GM12878 (cell line): ENCODE results near the gene IMMP2L. TPM values are rescaled to one million over a fixed set of nuclear protein-coding genes. Genes with fewer than 3 reads are reported as not detected.
A peak's percentile ranks its signal among the peaks of the same experiment; 100 is the strongest.

Source experiments
- BCL11A ChIP-seq: IDR thresholded peaks from 2 replicates; pipeline ENCODE4 v1.6.1; 2011; ENCODE audit warnings: low read depth, low read length
- BHLHE40 ChIP-seq, 2 experiments: fragments of 450-650 bp in 1 of 2; IDR thresholded peaks; 2 replicates each; pipeline ENCODE4 v1.6.1; 2011 to 2017; ENCODE audit warnings: low read depth in 2 of 2, borderline replicate concordance in 1 of 2, improper control_type of control experiment in 1 of 2, low read length in 1 of 2, mild to moderate bottlenecking in 1 of 2
- BMI1 ChIP-seq: fragments of 450-650 bp; IDR thresholded peaks from 2 replicates; pipeline ENCODE4 v1.6.1; 2016; ENCODE audit warnings: mild to moderate bottlenecking, moderate library complexity, borderline replicate concordance
- ETV6 ChIP-seq, 2 experiments: fragments of 450-650 bp in 1 of 2; IDR thresholded peaks in 1 of 2; conservative IDR thresholded peaks in 1 of 2; 2 replicates each; pipeline ENCODE4 v1.6.1; 2014; ENCODE audit warnings: antibody characterized with exemption in 1 of 2, borderline replicate concordance in 1 of 2, low read depth in 1 of 2, mild to moderate bottlenecking in 1 of 2, moderate library complexity in 1 of 2
- GABPA ChIP-seq: IDR thresholded peaks from 2 replicates; pipeline ENCODE4 v1.6.1; 2014; ENCODE audit warnings: antibody characterized with exemption, low read depth, mild to moderate bottlenecking, inconsistent platforms
- GATAD2B ChIP-seq: fragments of 450-650 bp; conservative IDR thresholded peaks from 2 replicates; pipeline ENCODE4 v1.6.1; 2017; ENCODE audit warnings: low read depth, mild to moderate bottlenecking, moderate library complexity
- HCFC1 ChIP-seq: fragments of 150-350 bp; IDR thresholded peaks from 2 replicates; pipeline ENCODE4 v1.6.1; 2014; ENCODE audit warnings: low read length
- HDGF ChIP-seq: fragments of 450-650 bp; IDR thresholded peaks from 2 replicates; pipeline ENCODE4 v1.6.1; 2016; ENCODE audit warnings: antibody characterized with exemption
- IKZF1 ChIP-seq: fragments of 450-650 bp; conservative IDR thresholded peaks from 2 replicates; pipeline ENCODE4 v1.6.1; 2017; ENCODE audit warnings: antibody characterized with exemption, mild to moderate bottlenecking
- IRF4 ChIP-seq: IDR thresholded peaks from 2 replicates; pipeline ENCODE4 v1.6.1; 2011; ENCODE audit warnings: low read depth, low read length
- JUNB ChIP-seq: IDR thresholded peaks from 2 replicates; pipeline ENCODE4 v1.6.1; 2016; ENCODE audit warnings: antibody characterized with exemption, mild to moderate bottlenecking
- KLF5 ChIP-seq: fragments of 450-650 bp; IDR thresholded peaks from 2 replicates; pipeline ENCODE4 v1.6.1; 2014; ENCODE audit warnings: mild to moderate bottlenecking; ENCODE audit not compliant: partially characterized antibody
- MTA3 ChIP-seq: IDR thresholded peaks from 2 replicates; pipeline ENCODE4 v1.6.1; 2012; ENCODE audit warnings: low read length, inconsistent platforms, borderline replicate concordance
- NFIC ChIP-seq: IDR thresholded peaks from 2 replicates; pipeline ENCODE4 v1.6.1; 2012; ENCODE audit warnings: low read depth, mild to moderate bottlenecking, inconsistent platforms, low read length, moderate library complexity
- PAX5 ChIP-seq: IDR thresholded peaks from 2 replicates; pipeline ENCODE4 v1.6.1; 2011; ENCODE audit warnings: low read depth, low read length, borderline replicate concordance
- PML ChIP-seq: IDR thresholded peaks from 2 replicates; pipeline ENCODE4 v1.6.1; 2012; ENCODE audit warnings: low read length, inconsistent platforms
- POU2F2 ChIP-seq: IDR thresholded peaks from 3 replicates; pipeline ENCODE4 v1.6.1; 2011; ENCODE audit warnings: low read depth, mild to moderate bottlenecking, low read length, borderline replicate concordance
- RCOR1 ChIP-seq: conservative IDR thresholded peaks from 2 replicates; pipeline ENCODE4 v1.6.1; 2012; ENCODE audit warnings: low read depth, low read length, improper control_type of control experiment
- RUNX3 ChIP-seq: IDR thresholded peaks from 2 replicates; pipeline ENCODE4 v1.6.1; 2012; ENCODE audit warnings: low read length, inconsistent platforms
- SUZ12 ChIP-seq: fragments of 200-600 bp; sonication (generic); IDR thresholded peaks from one replicate; pipeline ENCODE4 v1.6.1; 2018; ENCODE audit warnings: antibody characterized with exemption, mild to moderate bottlenecking; ENCODE audit not compliant: unreplicated experiment
- TCF3 ChIP-seq: IDR thresholded peaks from 2 replicates; pipeline ENCODE4 v1.6.1; 2012; ENCODE audit warnings: low read depth, mild to moderate bottlenecking, low read length, borderline replicate concordance; ENCODE audit not compliant: insufficient read depth
- YY1 ChIP-seq: IDR thresholded peaks from 2 replicates; pipeline ENCODE4 v1.6.1; 2011; ENCODE audit warnings: low read depth, mild to moderate bottlenecking, low read length
- ZBED1 ChIP-seq: IDR thresholded peaks from 2 replicates; pipeline ENCODE4 v1.6.1; 2016; ENCODE audit warnings: borderline replicate concordance
- polyA plus RNA-seq, 11 experiments: library from polyadenylated mRNA; depleted of rRNA in 4 of 11; unstranded in 6 of 11; stranded (reverse) in 5 of 11; fragments of >200 nt; fragmentation: Nextera tagmentation in 4 of 11; fragmentation: Illumina TruSeq in 1 of 11; extraction: Ambion mirVana in 4 of 11; extraction: Trizol in 1 of 11; gene quantifications; 1 replicate in 1 of 11; 2 replicates in 10 of 11; pipeline versions ENCODE4 v1.2.1 to v1.2.3, GENCODE V29; 2011 to 2016; ENCODE audit warnings: inconsistent platforms in 2 of 11, missing spikeins in 2 of 11, low read depth in 1 of 11
- total RNA-seq, 4 experiments: library from RNA; depleted of rRNA in 3 of 4; stranded (reverse); fragments of >200 nt in 3 of 4; fragmentation: Illumina TruSeq in 1 of 4; extraction: Trizol in 1 of 4; gene quantifications; 2 replicates each; pipeline versions ENCODE4 v1.2.1 to v1.2.3, GENCODE V29; 2013 to 2021
- TF ChIP-seq, protein P1 (sequence below): fragments of 450-650 bp; IDR thresholded peaks from 2 replicates; pipeline ENCODE4 v1.6.1; 2017; ENCODE audit warnings: mild to moderate bottlenecking
- TF ChIP-seq, protein P2 (sequence below): fragments of 150-350 bp; IDR thresholded peaks from 2 replicates; pipeline ENCODE4 v1.6.1; 2016; ENCODE audit warnings: low read depth, low read length

The IMMP2L gene
- total and polyA plus RNA-seq, 10 of the 15 experiments (the other 5 are each of a cell fraction or from before 2014, with no cell fraction given): 12.6 to 46.3 (median 19.6) TPM

DNA sequence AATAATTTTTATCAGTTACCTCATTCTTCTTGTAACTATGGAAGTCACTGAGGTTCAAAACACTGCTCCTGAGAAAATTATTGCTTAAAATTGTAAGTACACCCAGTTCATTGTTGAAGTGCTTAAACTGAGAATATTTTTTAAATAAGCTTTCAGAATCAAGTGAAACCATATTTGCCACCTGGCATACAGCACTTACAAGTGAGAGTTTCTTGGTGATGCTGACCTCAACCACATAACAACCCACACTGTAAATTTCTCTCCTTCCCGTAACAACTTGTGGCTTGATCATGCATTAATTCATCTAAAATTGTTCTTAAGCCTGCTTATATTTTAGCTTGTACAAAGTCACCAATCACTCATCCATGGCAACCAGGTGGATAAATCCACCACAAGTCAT lies 34.0 kb downstream of the IMMP2L start (continued):
- TF ChIP-seq TCF3 (peak; percentile 81), MTA3 (peak; percentile 79; the same call in 1 of the 2 replicates), YY1 (no peak), PML (peak; percentile 74), JUNB (peak; percentile 9; the same call in 1 of the 2 replicates), NFIC (peak; percentile 82), ZBED1 (peak; percentile 90), GABPA (no peak), PAX5 (peak; percentile 78; the same call in 1 of the 2 replicates), BCL11A (peak; percentile 54; the same call in 1 of the 2 replicates), KLF5 (no peak), BHLHE40 (IDR thresholded peaks at IDR 0.05; ENCODE audit: borderline replicate concordance in 1 of 2, low read depth in 2 of 2, low read length in 1 of 2) (peak; percentile 52 to 57; a peak in 3 of 4 replicates), GATAD2B (peak; percentile 34; the same call in 1 of the 2 replicates), BMI1 (peak; percentile 52; the same call in 1 of the 2 replicates), IRF4 (0 out of 2 replicates have a peak, but pooled peaks have one; percentile 48), RUNX3 (peak; percentile 92), HDGF (no peak), RCOR1 (no peak), POU2F2 (peak; percentile 65; the same call in 1 of the 3 replicates), SUZ12 (no peak), HCFC1 (no peak), IKZF1 (peak; percentile 42; the same call in 1 of the 2 replicates), ETV6 (conservative IDR thresholded peaks at IDR 0.05 in 1 of 2, IDR thresholded peaks at IDR 0.05 in 1 of 2; ENCODE audit: borderline replicate concordance in 1 of 2, low read depth in 1 of 2) (0 out of 4 replicates have a peak, but pooled peaks of 1 of the 2 experiments have one; percentile 18)
- TF ChIP-seq, protein P1, sequence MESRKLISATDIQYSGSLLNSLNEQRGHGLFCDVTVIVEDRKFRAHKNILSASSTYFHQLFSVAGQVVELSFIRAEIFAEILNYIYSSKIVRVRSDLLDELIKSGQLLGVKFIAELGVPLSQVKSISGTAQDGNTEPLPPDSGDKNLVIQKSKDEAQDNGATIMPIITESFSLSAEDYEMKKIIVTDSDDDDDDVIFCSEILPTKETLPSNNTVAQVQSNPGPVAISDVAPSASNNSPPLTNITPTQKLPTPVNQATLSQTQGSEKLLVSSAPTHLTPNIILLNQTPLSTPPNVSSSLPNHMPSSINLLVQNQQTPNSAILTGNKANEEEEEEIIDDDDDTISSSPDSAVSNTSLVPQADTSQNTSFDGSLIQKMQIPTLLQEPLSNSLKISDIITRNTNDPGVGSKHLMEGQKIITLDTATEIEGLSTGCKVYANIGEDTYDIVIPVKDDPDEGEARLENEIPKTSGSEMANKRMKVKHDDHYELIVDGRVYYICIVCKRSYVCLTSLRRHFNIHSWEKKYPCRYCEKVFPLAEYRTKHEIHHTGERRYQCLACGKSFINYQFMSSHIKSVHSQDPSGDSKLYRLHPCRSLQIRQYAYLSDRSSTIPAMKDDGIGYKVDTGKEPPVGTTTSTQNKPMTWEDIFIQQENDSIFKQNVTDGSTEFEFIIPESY: no peak
- TF ChIP-seq, protein P2, sequence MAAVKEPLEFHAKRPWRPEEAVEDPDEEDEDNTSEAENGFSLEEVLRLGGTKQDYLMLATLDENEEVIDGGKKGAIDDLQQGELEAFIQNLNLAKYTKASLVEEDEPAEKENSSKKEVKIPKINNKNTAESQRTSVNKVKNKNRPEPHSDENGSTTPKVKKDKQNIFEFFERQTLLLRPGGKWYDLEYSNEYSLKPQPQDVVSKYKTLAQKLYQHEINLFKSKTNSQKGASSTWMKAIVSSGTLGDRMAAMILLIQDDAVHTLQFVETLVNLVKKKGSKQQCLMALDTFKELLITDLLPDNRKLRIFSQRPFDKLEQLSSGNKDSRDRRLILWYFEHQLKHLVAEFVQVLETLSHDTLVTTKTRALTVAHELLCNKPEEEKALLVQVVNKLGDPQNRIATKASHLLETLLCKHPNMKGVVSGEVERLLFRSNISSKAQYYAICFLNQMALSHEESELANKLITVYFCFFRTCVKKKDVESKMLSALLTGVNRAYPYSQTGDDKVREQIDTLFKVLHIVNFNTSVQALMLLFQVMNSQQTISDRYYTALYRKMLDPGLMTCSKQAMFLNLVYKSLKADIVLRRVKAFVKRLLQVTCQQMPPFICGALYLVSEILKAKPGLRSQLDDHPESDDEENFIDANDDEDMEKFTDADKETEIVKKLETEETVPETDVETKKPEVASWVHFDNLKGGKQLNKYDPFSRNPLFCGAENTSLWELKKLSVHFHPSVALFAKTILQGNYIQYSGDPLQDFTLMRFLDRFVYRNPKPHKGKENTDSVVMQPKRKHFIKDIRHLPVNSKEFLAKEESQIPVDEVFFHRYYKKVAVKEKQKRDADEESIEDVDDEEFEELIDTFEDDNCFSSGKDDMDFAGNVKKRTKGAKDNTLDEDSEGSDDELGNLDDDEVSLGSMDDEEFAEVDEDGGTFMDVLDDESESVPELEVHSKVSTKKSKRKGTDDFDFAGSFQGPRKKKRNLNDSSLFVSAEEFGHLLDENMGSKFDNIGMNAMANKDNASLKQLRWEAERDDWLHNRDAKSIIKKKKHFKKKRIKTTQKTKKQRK: no peak
